GM06990 (cell line): Measurements from ENCODE around the gene AFAP1L1.

Experiments used
- DNase-seq: peaks from one replicate; pipeline ENCODE4 v3.0.0-alpha.2; 2011; ENCODE audit not compliant: insufficient read length; ENCODE audit errors: extremely low read depth
- H3K27me3 ChIP-seq: replicated peaks from 2 replicates; pipeline ENCODE4 v1.6.0; 2011; ENCODE audit warnings: low read length; ENCODE audit not compliant: control insufficient read depth, insufficient read depth
- H3K36me3 ChIP-seq: 2 replicates; pipeline ENCODE4 v1.5.1; 2011; ENCODE audit warnings: low read length; ENCODE audit not compliant: control insufficient read depth, insufficient read depth
- H3K4me3 ChIP-seq: replicated peaks from 2 replicates; pipeline ENCODE4 v1.5.1; 2011; ENCODE audit warnings: low read depth, mild to moderate bottlenecking, control low read depth, low read length
- CTCF ChIP-seq: IDR thresholded peaks from 2 replicates; pipeline ENCODE4 v1.5.1; 2011; ENCODE audit warnings: low read length, control low read depth, mild to moderate bottlenecking, inconsistent platforms; ENCODE audit not compliant: insufficient read depth, poor library complexity, severe bottlenecking

The AFAP1L1 gene

GRCh38 chr5:149278451-149279210 lies 7.0 kb downstream of the AFAP1L1 start:
- Histone ChIP-seq H3K4me3 (no peak overlapping the region), H3K27me3 (no peaks in the 10 kb centered on the region; the same call in 1 of the 2 replicates), H3K36me3 (no peaks in the 10 kb centered on the region)
- TF ChIP-seq CTCF, result no peak
- DNase-seq, result no peak

- no peak for TF ChIP-seq CTCF
- Histone ChIP-seq H3K27me3 (no peaks in the 10 kb centered on the region; the same call in 1 of the 2 replicates), H3K4me3 (no peak overlapping the region), H3K36me3 (no peaks in the 10 kb centered on the region)
- no peak for DNase-seq
Measured at GRCh38 chr5:149279661-149280060, 8.0 kb downstream of the AFAP1L1 start.

- TF ChIP-seq CTCF, result no peak
- Histone ChIP-seq H3K4me3 (no peak overlapping the region), H3K27me3 (no peaks in the 10 kb centered on the region; the same call in 1 of the 2 replicates), H3K36me3 (no peaks in the 10 kb centered on the region)
- no peak for DNase-seq
Measured at GRCh38 chr5:149280124-149280523, 8.5 kb downstream of the AFAP1L1 start.

GRCh38 chr5:149280802-149281201 lies 9.1 kb downstream of the AFAP1L1 start:
- DNase-seq, result no peak
- no peak overlapping the region for H3K4me3 ChIP-seq
- no peak for TF ChIP-seq CTCF
- H3K36me3 ChIP-seq, result no peaks in the 10 kb centered on the region
- no peaks in the 10 kb centered on the region; the same call in 1 of the 2 replicates for H3K27me3 ChIP-seq

- no peak for DNase-seq
- H3K4me3 ChIP-seq, result no peak overlapping the region
- no peaks in the 10 kb centered on the region for H3K36me3 ChIP-seq
- no peaks in the 10 kb centered on the region; the same call in 1 of the 2 replicates for H3K27me3 ChIP-seq
- no peak for TF ChIP-seq CTCF
Measured at GRCh38 chr5:149282027-149282965, 10.6 kb downstream of the AFAP1L1 start.
